HepG2 (cell line): Measurements from ENCODE around the gene KIRREL3. TPM values are rescaled to one million over a fixed set of nuclear protein-coding genes. Genes with fewer than 3 reads are reported as not detected.

Experiments used
- ATAC-seq: fragments of 200-7000 bp; cut with Tn5 transposase; 3 replicates; pipeline ENCODE4 v1.9.1; 2020; ENCODE audit warnings: mild to moderate bottlenecking, moderate library complexity
- BruUV-seq: library from RNA; stranded (reverse); fragments of 400-500 nt; replicated peaks from 2 replicates; lab custom pipeline; 2021; lab: Mats Ljungman, UMichigan
- CTCF ChIA-PET: fragments of 300-600 bp; formaldehyde crosslinking; extraction: SDS; loops from one replicate; lab custom pipeline; 2021; ENCODE audit warnings: low total read pairs, inconsistent platforms, low intra/inter-chr PET ratio; lab: Yijun Ruan, JAX
- POLR2A ChIA-PET: fragments of 350-600 bp; sonication (Branson Sonifier 250); formaldehyde crosslinking; loops from one replicate; lab custom pipeline; 2020; ENCODE audit warnings: antibody characterized with exemption, inconsistent platforms; lab: Yijun Ruan, JAX
- DNase-seq: peaks from one replicate; pipeline ENCODE4 v3.0.0-alpha.2; 2015; ENCODE audit warnings: low spot score
- FAIRE-seq: peaks from 3 replicates; lab custom pipeline; 2011; peaks lifted over from hg19 to GRCh38; lab: Jason Lieb, UNC
- H2AFZ ChIP-seq: one replicate; pipeline ENCODE4 v1.6.1; 2011; ENCODE audit warnings: low read length, inconsistent platforms
- H3K27ac ChIP-seq: fragments of 300-600 bp; 3 replicates; pipeline ENCODE4 v1.8.0; 2011; ENCODE audit warnings: mixed run types, mild to moderate bottlenecking, mixed read lengths, low read length, inconsistent platforms; ENCODE audit not compliant: insufficient read depth; ENCODE audit errors: extremely low read length
- H3K27me3 ChIP-seq, 2 experiments: fragments of 200-600 bp in 1 of 2; 2 replicates in 1 of 2; 3 replicates in 1 of 2; pipeline versions ENCODE4 v1.6.0 to v1.8.0; 2011; ENCODE audit warnings: low read length in 2 of 2, mild to moderate bottlenecking in 2 of 2, moderate library complexity in 2 of 2, inconsistent platforms in 1 of 2; ENCODE audit not compliant: insufficient read depth in 2 of 2, control insufficient read depth in 1 of 2
- H3K36me3 ChIP-seq, 2 experiments: fragments of 200-600 bp in 1 of 2; replicated peaks in 1 of 2; 2 replicates in 1 of 2; 3 replicates in 1 of 2; pipeline versions ENCODE4 v1.5.1 to v1.8.0; 2011; ENCODE audit warnings: low read length in 2 of 2, inconsistent platforms in 1 of 2; ENCODE audit not compliant: insufficient read depth in 2 of 2, control insufficient read depth in 1 of 2
- H3K4me1 ChIP-seq: 2 replicates; pipeline ENCODE4 v1.5.1; 2012; ENCODE audit warnings: low read length, inconsistent platforms; ENCODE audit not compliant: insufficient read depth
- H3K4me2 ChIP-seq: 2 replicates; pipeline ENCODE4 v1.6.0; 2011; ENCODE audit warnings: low read depth, low read length, inconsistent platforms
- H3K4me3 ChIP-seq, 3 experiments: fragments of 200-600 bp in 1 of 3; sonication (generic), shearing (Covaris generic) in 1 of 3; replicated peaks in 1 of 3; 2 replicates each; pipeline ENCODE4 v1.5.1; 2011 to 2016; ENCODE audit warnings: low read length in 3 of 3, inconsistent platforms in 2 of 3, low read depth in 2 of 3, mild to moderate bottlenecking in 2 of 3, control low read depth in 1 of 3, mixed read lengths in 1 of 3; ENCODE audit not compliant: insufficient read depth in 1 of 3
- H3K79me2 ChIP-seq: one replicate; pipeline ENCODE4 v1.6.1; 2011; ENCODE audit warnings: low read length, inconsistent platforms; ENCODE audit not compliant: insufficient read depth
- H3K9ac ChIP-seq: 2 replicates; pipeline ENCODE4 v1.6.0; 2011; ENCODE audit warnings: mild to moderate bottlenecking, low read depth, low read length, inconsistent platforms; ENCODE audit not compliant: insufficient read depth
- H3K9me3 ChIP-seq: 2 replicates; pipeline ENCODE4 v1.5.1; 2012; ENCODE audit warnings: mild to moderate bottlenecking, low read length
- H4K20me1 ChIP-seq: 2 replicates; pipeline ENCODE4 v1.6.0; 2011; ENCODE audit warnings: inconsistent platforms, mild to moderate bottlenecking, low read length, moderate library complexity; ENCODE audit not compliant: insufficient read depth
- DMAP1 ChIP-seq: IDR thresholded peaks from 2 replicates; pipeline ENCODE4 v1.6.1; 2016
- ELF4 ChIP-seq: sonication (generic); formaldehyde crosslinking; IDR thresholded peaks from 2 replicates; pipeline ENCODE4 v1.5.0; 2020; ENCODE audit warnings: missing genetic modification reagents, mild to moderate bottlenecking, moderate library complexity, borderline replicate concordance
- KDM3A ChIP-seq: IDR thresholded peaks from 2 replicates; pipeline ENCODE4 v1.6.1; 2018; ENCODE audit warnings: low read depth, missing compliant biosample characterization
- MBNL3 ChIP-seq: fragments of 250-450 bp; sonication (Bioruptor Pico); conservative IDR thresholded peaks from 2 replicates; pipeline ENCODE4 v1.8.0; 2022; ENCODE audit warnings: mild to moderate bottlenecking, inconsistent platforms
- SALL1 ChIP-seq: sonication (generic); formaldehyde crosslinking; IDR thresholded peaks from 2 replicates; pipeline ENCODE4 v1.8.0; 2022; ENCODE audit warnings: mild to moderate bottlenecking, missing genetic modification reagents
- TEAD2 ChIP-seq: sonication (generic); formaldehyde crosslinking; IDR thresholded peaks from 2 replicates; pipeline ENCODE4 v1.9.0; 2021; ENCODE audit warnings: missing genetic modification reagents
- ZBTB26 ChIP-seq: IDR thresholded peaks from 2 replicates; pipeline ENCODE4 v1.6.1; 2016; ENCODE audit warnings: missing compliant biosample characterization, missing genetic modification reagents, borderline replicate concordance
- ZFYVE20 ChIP-seq: sonication (generic); formaldehyde crosslinking; IDR thresholded peaks from 2 replicates; pipeline ENCODE4 v1.8.0; 2023; ENCODE audit warnings: low read depth, mild to moderate bottlenecking, moderate library complexity, missing genetic modification reagents, borderline replicate concordance
- ZNF143 ChIP-seq: sonication (generic); formaldehyde crosslinking; IDR thresholded peaks from 2 replicates; pipeline ENCODE4 v1.4.0; 2020; ENCODE audit warnings: missing genetic modification reagents
- ZNF354B ChIP-seq: sonication (generic); formaldehyde crosslinking; IDR thresholded peaks from 2 replicates; pipeline ENCODE4 v1.8.0; 2022; ENCODE audit warnings: mild to moderate bottlenecking, missing genetic modification reagents
- ZNF414 ChIP-seq: sonication (generic); formaldehyde crosslinking; IDR thresholded peaks from 2 replicates; pipeline ENCODE4 v1.5.0; 2020; ENCODE audit warnings: missing genetic modification reagents
- ZNF563 ChIP-seq: sonication (generic); formaldehyde crosslinking; IDR thresholded peaks from 2 replicates; pipeline ENCODE4 v1.8.0; 2022; ENCODE audit warnings: mild to moderate bottlenecking, moderate library complexity, missing genetic modification reagents
- ZNF7 ChIP-seq: IDR thresholded peaks from 2 replicates; pipeline ENCODE4 v1.6.1; 2016; ENCODE audit warnings: missing biosample characterization, missing genetic modification reagents
- WGBS: methylation state at CpG from one replicate; pipeline ENCODE4 v1.1.6; 2017; ENCODE audit warnings: low lambda C conversion rate; 5-methylcytosine and 5-hydroxymethylcytosine counted together
- in situ Hi-C: cut with HindIII; loops from 2 replicates; pipeline ENCODE4 v1.10.0; 2017; ENCODE audit warnings: low pct_unique_long_range_greater_than_20kb; ENCODE audit not compliant: extremely low pct_ligation_motif_present
- intact Hi-C: fragments of 100-400 bp; cut with micrococcal nuclease; formaldehyde crosslinking; loops from one replicate; pipeline ENCODE4 v1.10.0; 2022; ENCODE audit not compliant: unreplicated experiment
- polyA plus RNA-seq, 8 experiments: library from polyadenylated mRNA; depleted of rRNA in 3 of 8; stranded (reverse) in 7 of 8; unstranded in 1 of 8; fragments of >200 nt; fragmentation: Illumina TruSeq in 4 of 8; extraction: Trizol in 4 of 8; gene quantifications; 2 replicates each; pipeline versions ENCODE4 v1.2.1 to v1.2.3, GENCODE V29; 2011 to 2016; ENCODE audit warnings: low read depth in 4 of 8, missing spikeins in 1 of 8, mixed read lengths in 1 of 8; ENCODE audit not compliant: insufficient read depth in 1 of 8
- total RNA-seq, 5 experiments: library from RNA; depleted of rRNA; stranded (reverse); fragments of >200 nt; fragmentation: Illumina TruSeq; extraction: Trizol; gene quantifications; 2 replicates each; pipeline ENCODE4 v1.2.3, GENCODE V29; 2016; ENCODE audit warnings: low read depth in 1 of 5
- TF ChIP-seq, protein P1 (sequence below): sonication (generic); formaldehyde crosslinking; IDR thresholded peaks from 2 replicates; pipeline ENCODE4 v1.4.0; 2020; ENCODE audit warnings: mild to moderate bottlenecking, missing genetic modification reagents
- TF ChIP-seq, protein P2 (sequence below): sonication (generic); formaldehyde crosslinking; IDR thresholded peaks from 2 replicates; pipeline ENCODE4 v1.4.0; 2020; ENCODE audit warnings: missing genetic modification reagents

Gene KIRREL3
- total and polyA plus RNA-seq, 2 of the 13 experiments (the other 11 are each of a cell fraction or from before 2014, with no cell fraction given): not detected

DNA sequence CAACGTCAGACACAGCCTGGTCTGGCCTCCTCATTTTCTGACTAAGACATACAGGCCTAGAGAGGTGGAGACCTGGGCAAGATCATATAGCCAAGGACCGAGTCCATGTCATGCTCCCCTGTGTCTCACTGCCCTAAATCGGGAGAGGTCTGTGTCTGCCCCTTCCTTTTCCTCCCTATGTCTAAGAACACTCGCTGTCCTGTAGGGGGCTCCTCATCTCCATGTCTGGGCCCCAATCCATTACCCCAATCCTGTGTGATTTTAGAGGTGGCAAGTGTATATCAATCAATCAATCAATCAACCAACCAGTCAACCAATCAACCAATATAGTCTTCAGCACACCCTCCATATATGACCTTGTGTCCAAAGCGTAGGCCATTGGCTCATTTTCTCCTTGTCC is 125.7 kb downstream of the KIRREL3 start:
- no peak overlapping the region for H3K9ac ChIP-seq
- 0 out of 5 replicates have a peak, but pooled peaks cover 0 to 2% of the 10 kb centered on the region in 2 experiments for H3K27me3 ChIP-seq
- no peak overlapping the region for H3K4me2 ChIP-seq
- H3K9me3 ChIP-seq: no peaks in the 10 kb centered on the region
- BruUV-seq: no TSS peak
- H3K27ac ChIP-seq: no peak overlapping the region
- FAIRE-seq (no peak), ATAC-seq (no peak), DNase-seq (no peak)
- no peaks in the 10 kb centered on the region for H3K36me3 ChIP-seq
- H3K4me3 ChIP-seq: no peak overlapping the region
- peaks cover 8% of the 10 kb centered on the region for H3K4me1 ChIP-seq
- TF ChIP-seq ELF4 (no peak), TEAD2 (no peak), SALL1 (no peak), DMAP1 (no peak), ZNF354B (CRISPR knock-in tag) (no peak), MBNL3 (CRISPR knock-in tag) (no peak), ZNF563 (CRISPR knock-in tag) (no peak), ZNF414 (no peak), ZFYVE20 (CRISPR knock-in tag) (no peak), KDM3A (no peak), ZNF143 (CRISPR knock-in tag) (no peak), ZBTB26 (CRISPR knock-in tag) (no peak), ZNF7 (CRISPR knock-in tag) (no peak)
- TF ChIP-seq, protein P1, sequence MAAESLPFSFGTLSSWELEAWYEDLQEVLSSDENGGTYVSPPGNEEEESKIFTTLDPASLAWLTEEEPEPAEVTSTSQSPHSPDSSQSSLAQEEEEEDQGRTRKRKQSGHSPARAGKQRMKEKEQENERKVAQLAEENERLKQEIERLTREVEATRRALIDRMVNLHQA (CRISPR knock-in tag): no peak
- TF ChIP-seq, protein P2, sequence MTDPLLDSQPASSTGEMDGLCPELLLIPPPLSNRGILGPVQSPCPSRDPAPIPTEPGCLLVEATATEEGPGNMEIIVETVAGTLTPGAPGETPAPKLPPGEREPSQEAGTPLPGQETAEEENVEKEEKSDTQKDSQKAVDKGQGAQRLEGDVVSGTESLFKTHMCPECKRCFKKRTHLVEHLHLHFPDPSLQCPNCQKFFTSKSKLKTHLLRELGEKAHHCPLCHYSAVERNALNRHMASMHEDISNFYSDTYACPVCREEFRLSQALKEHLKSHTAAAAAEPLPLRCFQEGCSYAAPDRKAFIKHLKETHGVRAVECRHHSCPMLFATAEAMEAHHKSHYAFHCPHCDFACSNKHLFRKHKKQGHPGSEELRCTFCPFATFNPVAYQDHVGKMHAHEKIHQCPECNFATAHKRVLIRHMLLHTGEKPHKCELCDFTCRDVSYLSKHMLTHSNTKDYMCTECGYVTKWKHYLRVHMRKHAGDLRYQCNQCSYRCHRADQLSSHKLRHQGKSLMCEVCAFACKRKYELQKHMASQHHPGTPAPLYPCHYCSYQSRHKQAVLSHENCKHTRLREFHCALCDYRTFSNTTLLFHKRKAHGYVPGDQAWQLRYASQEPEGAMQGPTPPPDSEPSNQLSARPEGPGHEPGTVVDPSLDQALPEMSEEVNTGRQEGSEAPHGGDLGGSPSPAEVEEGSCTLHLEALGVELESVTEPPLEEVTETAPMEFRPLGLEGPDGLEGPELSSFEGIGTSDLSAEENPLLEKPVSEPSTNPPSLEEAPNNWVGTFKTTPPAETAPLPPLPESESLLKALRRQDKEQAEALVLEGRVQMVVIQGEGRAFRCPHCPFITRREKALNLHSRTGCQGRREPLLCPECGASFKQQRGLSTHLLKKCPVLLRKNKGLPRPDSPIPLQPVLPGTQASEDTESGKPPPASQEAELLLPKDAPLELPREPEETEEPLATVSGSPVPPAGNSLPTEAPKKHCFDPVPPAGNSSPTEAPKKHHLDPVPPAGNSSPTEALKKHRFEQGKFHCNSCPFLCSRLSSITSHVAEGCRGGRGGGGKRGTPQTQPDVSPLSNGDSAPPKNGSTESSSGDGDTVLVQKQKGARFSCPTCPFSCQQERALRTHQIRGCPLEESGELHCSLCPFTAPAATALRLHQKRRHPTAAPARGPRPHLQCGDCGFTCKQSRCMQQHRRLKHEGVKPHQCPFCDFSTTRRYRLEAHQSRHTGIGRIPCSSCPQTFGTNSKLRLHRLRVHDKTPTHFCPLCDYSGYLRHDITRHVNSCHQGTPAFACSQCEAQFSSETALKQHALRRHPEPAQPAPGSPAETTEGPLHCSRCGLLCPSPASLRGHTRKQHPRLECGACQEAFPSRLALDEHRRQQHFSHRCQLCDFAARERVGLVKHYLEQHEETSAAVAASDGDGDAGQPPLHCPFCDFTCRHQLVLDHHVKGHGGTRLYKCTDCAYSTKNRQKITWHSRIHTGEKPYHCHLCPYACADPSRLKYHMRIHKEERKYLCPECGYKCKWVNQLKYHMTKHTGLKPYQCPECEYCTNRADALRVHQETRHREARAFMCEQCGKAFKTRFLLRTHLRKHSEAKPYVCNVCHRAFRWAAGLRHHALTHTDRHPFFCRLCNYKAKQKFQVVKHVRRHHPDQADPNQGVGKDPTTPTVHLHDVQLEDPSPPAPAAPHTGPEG (CRISPR knock-in tag): no peak
- in situ Hi-C loops: no loop called here
- intact Hi-C loops: no loop called here
- POLR2A ChIA-PET: no interaction called here
- H2AFZ ChIP-seq: no peak overlapping the region
- no peaks in the 10 kb centered on the region for H3K79me2 ChIP-seq
- H4K20me1 ChIP-seq: no peaks in the 10 kb centered on the region
- WGBS: 0% methylated on average over 4 of the region's 5 CpGs
- CTCF ChIA-PET: no interaction called here
